Astrocyte (in vitro differentiated cells and primary cell): ENCODE results near the gene OXGR1. TPM values are rescaled to one million over a fixed set of nuclear protein-coding genes. Genes with fewer than 3 reads are reported as not detected.
A peak's percentile ranks its signal among the peaks of the same experiment; 100 is the strongest.

ENCODE experiments used
- DNase-seq: peaks from one replicate; pipeline ENCODE4 v3.0.0-alpha.2; 2010; ENCODE audit warnings: low read depth
- FAIRE-seq: peaks from 2 replicates; lab custom pipeline; 2011; peaks lifted over from hg19 to GRCh38; lab: Jason Lieb, UNC
- H2AFZ ChIP-seq: 2 replicates; pipeline ENCODE4 v1.6.0; 2012; ENCODE audit warnings: low read depth, low read length, inconsistent platforms
- H3K27ac ChIP-seq: 2 replicates; pipeline ENCODE4 v1.5.1; 2011; ENCODE audit warnings: low read depth, low read length, inconsistent platforms
- H3K27me3 ChIP-seq: 2 replicates; pipeline ENCODE4 v1.6.0; 2011; ENCODE audit warnings: low read length, inconsistent platforms; ENCODE audit not compliant: insufficient read depth
- H3K36me3 ChIP-seq: 2 replicates; pipeline ENCODE4 v1.5.1; 2011; ENCODE audit warnings: low read length, inconsistent platforms; ENCODE audit not compliant: insufficient read depth
- H3K4me1 ChIP-seq: 2 replicates; pipeline ENCODE4 v1.5.1; 2011; ENCODE audit warnings: low read length, inconsistent platforms; ENCODE audit not compliant: insufficient read depth
- H3K4me2 ChIP-seq: 2 replicates; pipeline ENCODE4 v1.6.0; 2012; ENCODE audit warnings: low read length, inconsistent platforms
- H3K4me3 ChIP-seq: 2 replicates; pipeline ENCODE4 v1.5.1; 2011; ENCODE audit warnings: low read depth, mild to moderate bottlenecking, low read length, inconsistent platforms; ENCODE audit not compliant: insufficient read depth
- H3K79me2 ChIP-seq: 2 replicates; pipeline ENCODE4 v1.6.0; 2012; ENCODE audit warnings: mild to moderate bottlenecking, low read length, inconsistent platforms; ENCODE audit not compliant: insufficient read depth
- H3K9ac ChIP-seq: 2 replicates; pipeline ENCODE4 v1.6.0; 2012; ENCODE audit warnings: mild to moderate bottlenecking, low read length, inconsistent platforms
- H3K9me3 ChIP-seq: 2 replicates; pipeline ENCODE4 v1.5.1; 2012; ENCODE audit warnings: low read depth, mild to moderate bottlenecking, low read length, inconsistent platforms; ENCODE audit not compliant: insufficient read depth
- H4K20me1 ChIP-seq: 2 replicates; pipeline ENCODE4 v1.6.0; 2012; ENCODE audit warnings: low read length, inconsistent platforms; ENCODE audit not compliant: insufficient read depth
- H3K27ac Mint-ChIP-seq: one replicate; pipeline ENCODE4 v1.8.0; 2021; ENCODE audit warnings: mild to moderate bottlenecking, mixed read lengths; ENCODE audit not compliant: unreplicated experiment
- H3K27me3 Mint-ChIP-seq: one replicate; pipeline ENCODE4 v1.8.0; 2021; ENCODE audit warnings: low read depth, mixed read lengths; ENCODE audit not compliant: unreplicated experiment
- H3K36me3 Mint-ChIP-seq: one replicate; pipeline ENCODE4 v1.8.0; 2021; ENCODE audit warnings: low read depth, mixed read lengths; ENCODE audit not compliant: unreplicated experiment
- H3K4me1 Mint-ChIP-seq: one replicate; pipeline ENCODE4 v1.8.0; 2021; ENCODE audit warnings: low read depth, mixed read lengths; ENCODE audit not compliant: unreplicated experiment
- H3K4me3 Mint-ChIP-seq: one replicate; pipeline ENCODE4 v1.8.0; 2021; ENCODE audit warnings: mild to moderate bottlenecking, moderate library complexity, mixed read lengths; ENCODE audit not compliant: unreplicated experiment
- H3K9me3 Mint-ChIP-seq: one replicate; pipeline ENCODE4 v1.8.0; 2021; ENCODE audit warnings: mild to moderate bottlenecking, mixed read lengths; ENCODE audit not compliant: unreplicated experiment
- EZH2 ChIP-seq: IDR thresholded peaks from 2 replicates; pipeline ENCODE4 v1.6.1; 2012; ENCODE audit warnings: mild to moderate bottlenecking, low read length, inconsistent platforms; ENCODE audit not compliant: insufficient read depth
- total RNA-seq: library from RNA; stranded (reverse); gene quantifications from 2 replicates; pipeline ENCODE4 v1.2.1, GENCODE V29; 2021
- TF ChIP-seq, protein P1 (sequence below): IDR thresholded peaks from 2 replicates; pipeline ENCODE4 v1.5.1; 2011; ENCODE audit warnings: low read depth, mild to moderate bottlenecking, inconsistent platforms, low read length, moderate library complexity; ENCODE audit not compliant: insufficient read depth

The OXGR1 gene
- total RNA-seq, 1 donor from 2014 or later = 0.39 TPM

DNA sequence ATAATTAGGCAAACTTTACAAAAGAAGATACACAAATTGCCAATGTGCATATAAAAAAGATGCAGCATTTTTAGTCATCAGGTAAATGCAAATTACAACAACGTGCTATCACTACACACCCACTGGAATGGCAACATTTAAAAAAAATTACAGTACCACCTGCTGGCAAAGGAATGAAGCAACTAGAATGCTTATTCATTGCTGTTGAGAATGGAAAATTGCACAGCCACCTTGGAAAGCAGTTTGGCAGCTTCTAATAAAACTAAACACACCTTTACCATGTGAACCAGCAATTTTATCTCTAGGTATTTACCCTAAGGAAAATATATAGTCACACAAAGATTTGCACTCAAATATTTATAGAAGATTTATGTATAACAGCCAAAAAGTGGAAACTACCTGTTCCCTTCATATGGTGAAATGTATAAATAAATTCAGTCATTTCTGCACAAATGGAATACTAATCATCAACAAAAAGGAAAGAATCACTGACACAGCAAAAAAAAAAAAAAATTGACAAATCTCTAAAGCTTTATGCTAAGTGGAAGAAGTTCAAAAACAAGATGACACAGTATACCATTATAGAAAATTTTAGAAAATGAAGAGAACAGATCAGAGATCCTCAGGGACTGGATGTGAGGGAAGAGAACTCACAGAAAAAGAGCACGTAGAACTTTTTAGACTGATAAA lies 30.3 kb downstream of the OXGR1 start:
- DNase-seq (no peak), FAIRE-seq (no peak)
- TF ChIP-seq, protein P1, sequence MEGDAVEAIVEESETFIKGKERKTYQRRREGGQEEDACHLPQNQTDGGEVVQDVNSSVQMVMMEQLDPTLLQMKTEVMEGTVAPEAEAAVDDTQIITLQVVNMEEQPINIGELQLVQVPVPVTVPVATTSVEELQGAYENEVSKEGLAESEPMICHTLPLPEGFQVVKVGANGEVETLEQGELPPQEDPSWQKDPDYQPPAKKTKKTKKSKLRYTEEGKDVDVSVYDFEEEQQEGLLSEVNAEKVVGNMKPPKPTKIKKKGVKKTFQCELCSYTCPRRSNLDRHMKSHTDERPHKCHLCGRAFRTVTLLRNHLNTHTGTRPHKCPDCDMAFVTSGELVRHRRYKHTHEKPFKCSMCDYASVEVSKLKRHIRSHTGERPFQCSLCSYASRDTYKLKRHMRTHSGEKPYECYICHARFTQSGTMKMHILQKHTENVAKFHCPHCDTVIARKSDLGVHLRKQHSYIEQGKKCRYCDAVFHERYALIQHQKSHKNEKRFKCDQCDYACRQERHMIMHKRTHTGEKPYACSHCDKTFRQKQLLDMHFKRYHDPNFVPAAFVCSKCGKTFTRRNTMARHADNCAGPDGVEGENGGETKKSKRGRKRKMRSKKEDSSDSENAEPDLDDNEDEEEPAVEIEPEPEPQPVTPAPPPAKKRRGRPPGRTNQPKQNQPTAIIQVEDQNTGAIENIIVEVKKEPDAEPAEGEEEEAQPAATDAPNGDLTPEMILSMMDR = no peak
- TF ChIP-seq EZH2 = no peak
- Mint-ChIP-seq H3K36me3 (peaks cover 4% of the 10 kb centered on the region), H3K27ac (no peak overlapping the region), H3K4me3 (no peak overlapping the region), H3K27me3 (no peaks in the 10 kb centered on the region), H3K4me1 (no peaks in the 10 kb centered on the region), H3K9me3 (peaks cover 12% of the 10 kb centered on the region)
- Histone ChIP-seq H3K4me1 (no peaks in the 10 kb centered on the region), H3K9me3 (peaks cover 5% of the 10 kb centered on the region), H3K36me3 (no peaks in the 10 kb centered on the region), H3K27ac (no peak overlapping the region), H3K27me3 (no peaks in the 10 kb centered on the region), H3K4me2 (no peak overlapping the region), H3K79me2 (no peaks in the 10 kb centered on the region), H3K4me3 (no peak overlapping the region), H3K9ac (no peak overlapping the region), H4K20me1 (no peaks in the 10 kb centered on the region), H2AFZ (no peak overlapping the region)

DNA sequence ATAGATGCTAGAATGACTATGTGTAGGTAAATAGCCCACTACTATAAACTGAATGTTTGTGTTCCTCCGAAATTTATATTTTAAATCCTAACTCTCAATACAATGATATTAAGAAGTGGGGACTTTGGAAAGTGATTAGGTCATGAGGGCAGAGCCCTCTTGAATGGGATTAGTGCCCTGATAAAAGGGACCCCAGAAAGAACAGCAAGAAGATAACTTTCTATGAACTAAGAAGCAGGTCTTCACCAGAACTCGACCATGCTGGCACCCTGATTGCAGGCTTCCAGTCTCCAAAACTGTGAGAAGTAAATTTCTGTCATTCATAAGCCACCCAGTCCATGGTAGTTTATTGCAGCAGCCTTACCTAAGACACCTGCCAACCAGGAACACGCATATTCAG lies 33.9 kb downstream of the OXGR1 start:
- Histone ChIP-seq H3K4me1 (no peaks in the 10 kb centered on the region), H3K27ac (no peak overlapping the region), H4K20me1 (no peaks in the 10 kb centered on the region), H3K9ac (no peak overlapping the region), H3K36me3 (no peaks in the 10 kb centered on the region), H3K4me2 (no peak overlapping the region), H3K4me3 (no peak overlapping the region), H3K9me3 (no peaks in the 10 kb centered on the region), H3K27me3 (no peaks in the 10 kb centered on the region), H2AFZ (no peak overlapping the region), H3K79me2 (no peaks in the 10 kb centered on the region)
- Mint-ChIP-seq H3K4me1 (no peaks in the 10 kb centered on the region), H3K27ac (no peak overlapping the region), H3K9me3 (no peaks in the 10 kb centered on the region), H3K4me3 (no peak overlapping the region), H3K27me3 (no peaks in the 10 kb centered on the region), H3K36me3 (no peaks in the 10 kb centered on the region)
- TF ChIP-seq, protein P1 = no peak
- TF ChIP-seq EZH2 = no peak
- FAIRE-seq (no peak), DNase-seq (no peak)

GRCh38 chr13:96958286-96958891 lies 35.9 kb downstream of the OXGR1 start:
- no peaks in the 10 kb centered on the region for H3K36me3 Mint-ChIP-seq
- FAIRE-seq (no peak), DNase-seq (peak; percentile 1)
- no peaks in the 10 kb centered on the region for H3K27me3 Mint-ChIP-seq
- H3K9me3 Mint-ChIP-seq = no peaks in the 10 kb centered on the region
- H2AFZ ChIP-seq = no peak overlapping the region
- H3K4me3 ChIP-seq = no peak overlapping the region
- no peaks in the 10 kb centered on the region for H3K27me3 ChIP-seq
- TF ChIP-seq EZH2 = no peak
- TF ChIP-seq, protein P1 = peak; percentile 75
- no peaks in the 10 kb centered on the region for H3K4me1 Mint-ChIP-seq
- no peak overlapping the region for H3K27ac ChIP-seq
- H3K4me1 ChIP-seq = no peaks in the 10 kb centered on the region
- no peaks in the 10 kb centered on the region for H3K79me2 ChIP-seq
- H3K4me3 Mint-ChIP-seq = no peak overlapping the region
- no peak overlapping the region for H3K27ac Mint-ChIP-seq
- H3K36me3 ChIP-seq = no peaks in the 10 kb centered on the region
- no peaks in the 10 kb centered on the region for H4K20me1 ChIP-seq
- H3K9ac ChIP-seq = no peak overlapping the region
- H3K9me3 ChIP-seq = no peaks in the 10 kb centered on the region
- H3K4me2 ChIP-seq = no peak overlapping the region
